ENCODE data around the gene TTC29. TPM values are rescaled to one million over a fixed set of nuclear protein-coding genes. Genes with fewer than 3 reads are reported as not detected.
"Not testable (repeated sequence)": the region's sequence is repeated elsewhere in the genome, so short reads cannot be mapped to it uniquely, and the experiment has no call there.

TTC29 gene
- polyA plus RNA-seq, 10 donors, result 0.11 to 0.22 (median 0.15) TPM; not detected in 6

DNA sequence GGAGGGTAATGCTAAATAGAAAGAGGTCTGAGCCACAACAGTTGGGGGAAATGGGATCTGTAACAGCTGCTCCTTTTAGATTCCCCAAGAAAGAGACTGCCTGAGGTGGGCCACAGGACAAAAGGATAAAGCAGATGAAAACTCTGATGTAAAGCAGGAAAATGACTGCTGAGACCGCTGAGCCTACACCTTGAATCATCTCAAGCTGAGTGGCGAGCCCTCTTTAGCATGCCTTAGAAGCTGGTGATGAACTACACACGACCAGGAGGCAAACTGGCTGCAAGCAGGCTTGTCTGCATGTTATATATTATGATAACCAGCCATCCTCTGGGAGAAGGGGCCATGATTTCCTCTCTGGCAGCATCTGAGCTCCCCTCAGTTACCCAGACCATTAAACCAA is 88.4 kb downstream of the TTC29 start:
- no peak for DNase-seq

DNA sequence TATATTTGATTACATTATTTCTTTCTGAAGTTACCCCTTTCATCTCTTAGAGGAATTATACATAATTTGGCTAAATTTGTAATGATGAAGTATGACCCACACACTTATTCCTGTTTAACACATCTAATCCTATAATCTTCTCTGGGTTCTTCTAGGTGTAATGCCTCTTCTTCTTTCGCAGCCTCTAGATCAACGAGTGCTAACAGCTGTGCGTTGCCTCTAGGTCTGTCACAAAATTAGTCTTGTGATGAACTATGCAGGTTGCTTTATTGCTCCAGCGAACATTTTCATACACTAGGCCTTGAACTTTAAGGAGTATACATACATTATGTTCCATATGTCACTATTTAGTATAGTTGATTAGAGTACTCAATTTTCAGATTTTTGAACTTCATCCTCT is 89.9 kb downstream of the TTC29 start:
- DNase-seq, result no peak

DNA sequence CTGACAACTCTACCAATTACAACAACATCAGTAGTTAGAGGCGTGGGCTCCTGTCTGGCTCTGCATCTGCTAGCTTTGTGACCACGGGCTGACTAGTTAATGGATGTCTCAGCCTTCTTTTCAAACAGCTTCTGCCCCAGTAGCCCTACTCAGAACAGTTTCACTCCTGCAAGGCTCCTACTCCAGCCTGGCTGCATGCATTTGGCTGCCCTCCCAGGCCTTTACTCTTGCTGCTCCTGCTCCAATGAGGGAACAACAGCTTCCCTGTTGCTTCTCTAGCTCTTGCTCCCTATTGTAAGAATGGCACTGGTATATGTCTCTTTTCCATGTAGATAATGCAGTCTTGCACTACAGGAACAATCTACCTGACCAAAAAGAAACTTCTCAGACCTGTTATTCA is 93.3 kb downstream of the TTC29 start:
- DNase-seq, result no peak

DNA sequence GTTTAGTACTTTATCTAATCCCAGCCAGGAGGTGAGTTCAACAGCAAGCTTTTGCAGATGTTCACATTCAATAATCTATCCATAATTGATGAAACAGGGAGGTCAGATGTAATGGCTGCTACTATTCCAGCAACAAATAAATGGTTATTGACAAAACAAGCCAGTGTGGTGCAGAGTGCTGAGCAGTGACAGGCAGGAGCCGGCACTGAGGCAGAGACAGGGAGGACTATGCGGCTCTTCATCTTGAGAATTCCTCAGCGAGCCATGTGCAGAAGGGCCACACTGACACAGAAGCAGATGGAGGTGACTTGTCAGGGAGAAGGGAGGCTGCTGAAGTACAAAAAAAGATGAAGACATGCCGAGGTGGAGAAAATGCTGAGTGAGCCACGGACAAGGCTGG is 98.3 kb downstream of the TTC29 start:
- no peak for DNase-seq

DNA sequence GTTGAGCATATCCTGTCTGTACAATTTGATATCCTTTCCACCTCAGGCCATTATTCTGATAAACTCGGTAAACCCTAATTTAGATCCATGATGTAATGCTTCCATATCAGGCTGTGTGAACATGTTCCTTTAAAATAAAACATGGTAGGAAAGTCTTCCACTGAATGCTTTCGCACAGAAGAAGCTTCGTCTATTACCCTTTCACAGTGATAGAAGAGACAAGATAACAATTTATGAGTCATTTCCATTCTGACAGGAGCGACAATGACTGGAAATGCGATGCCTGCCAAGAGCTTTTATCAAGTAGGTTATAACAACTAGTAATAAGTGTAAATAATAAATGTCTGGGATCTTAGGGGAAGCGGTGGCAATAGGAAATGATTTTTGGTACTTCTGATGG is 98.8 kb downstream of the TTC29 start:
- no peak for DNase-seq

DNA sequence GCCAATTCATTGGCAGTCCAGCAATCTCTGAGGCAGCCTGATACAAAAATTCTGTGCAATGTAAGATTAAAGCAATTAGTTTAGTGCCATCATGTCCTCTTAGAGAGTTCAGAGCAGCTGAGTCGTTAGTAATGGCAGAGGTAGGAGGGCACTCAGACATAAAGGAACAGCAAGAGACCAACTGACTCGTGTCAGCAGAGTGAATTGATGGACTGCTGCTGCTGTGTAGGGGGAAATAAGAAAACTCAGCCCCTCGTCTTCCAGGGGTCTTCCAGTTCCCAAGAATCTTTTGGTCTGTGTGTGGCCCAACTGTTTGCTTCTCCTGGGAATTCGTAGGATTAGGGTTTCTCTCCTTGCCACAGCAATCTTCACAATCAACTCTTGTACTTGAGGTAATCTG is 100.9 kb downstream of the TTC29 start:
- DNase-seq, result no peak

DNA sequence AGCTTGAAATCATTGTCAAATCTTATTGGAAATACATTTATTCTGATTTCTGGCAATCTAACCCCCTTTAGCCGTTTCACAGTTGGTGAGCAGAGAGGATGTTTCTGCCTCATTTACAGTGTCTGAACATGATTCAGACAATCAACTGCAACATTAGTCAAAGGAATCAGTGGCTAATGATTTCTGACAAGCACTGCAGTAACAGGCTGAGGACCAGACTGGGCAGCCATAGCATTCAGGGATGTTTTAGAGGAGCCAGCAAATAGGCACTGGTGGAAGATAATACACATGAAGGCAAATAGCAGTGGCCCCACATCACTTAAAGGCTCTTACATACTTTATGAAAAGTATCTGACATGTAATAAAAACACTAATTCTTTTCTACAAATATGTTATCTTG is 102.8 kb downstream of the TTC29 start:
- no peak for DNase-seq

DNA sequence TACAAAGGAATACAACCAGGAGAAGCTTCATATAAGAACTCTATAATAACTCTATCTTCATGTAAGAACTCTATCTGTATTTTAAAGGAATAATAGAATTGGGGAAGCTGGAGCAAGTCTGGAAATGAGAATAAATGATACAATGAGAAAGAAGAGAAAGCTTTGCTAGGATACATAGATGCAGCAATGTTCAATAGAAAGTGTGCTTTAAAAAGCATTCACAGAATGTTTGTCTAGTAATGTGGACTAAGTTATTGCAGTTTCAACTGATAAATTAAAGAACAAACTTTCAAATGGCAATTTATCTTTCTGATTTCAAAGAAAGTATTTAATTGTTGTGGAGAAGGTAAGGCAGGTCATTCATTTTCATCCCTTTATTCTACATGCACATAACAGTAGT is 104.9 kb downstream of the TTC29 start:
- no peak for DNase-seq

DNA sequence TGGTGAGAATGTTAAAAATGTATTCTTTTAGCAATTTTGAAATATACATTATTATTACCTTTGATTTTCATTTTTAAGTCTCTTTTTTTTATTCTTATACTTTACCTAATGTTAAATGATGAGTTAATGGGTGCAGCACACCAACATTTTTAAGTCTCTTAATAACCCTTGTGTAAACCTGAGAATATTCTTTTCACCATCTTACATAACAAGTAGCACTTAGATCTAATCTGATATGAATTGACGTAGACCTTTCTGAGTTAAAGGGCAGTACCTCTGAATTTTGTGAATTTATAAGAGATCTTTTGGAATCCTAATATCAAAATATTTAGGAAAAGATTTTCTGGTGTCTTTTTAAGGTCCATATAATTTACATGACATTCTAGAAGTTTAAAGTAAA is 110.6 kb downstream of the TTC29 start:
- no peak for DNase-seq

DNA sequence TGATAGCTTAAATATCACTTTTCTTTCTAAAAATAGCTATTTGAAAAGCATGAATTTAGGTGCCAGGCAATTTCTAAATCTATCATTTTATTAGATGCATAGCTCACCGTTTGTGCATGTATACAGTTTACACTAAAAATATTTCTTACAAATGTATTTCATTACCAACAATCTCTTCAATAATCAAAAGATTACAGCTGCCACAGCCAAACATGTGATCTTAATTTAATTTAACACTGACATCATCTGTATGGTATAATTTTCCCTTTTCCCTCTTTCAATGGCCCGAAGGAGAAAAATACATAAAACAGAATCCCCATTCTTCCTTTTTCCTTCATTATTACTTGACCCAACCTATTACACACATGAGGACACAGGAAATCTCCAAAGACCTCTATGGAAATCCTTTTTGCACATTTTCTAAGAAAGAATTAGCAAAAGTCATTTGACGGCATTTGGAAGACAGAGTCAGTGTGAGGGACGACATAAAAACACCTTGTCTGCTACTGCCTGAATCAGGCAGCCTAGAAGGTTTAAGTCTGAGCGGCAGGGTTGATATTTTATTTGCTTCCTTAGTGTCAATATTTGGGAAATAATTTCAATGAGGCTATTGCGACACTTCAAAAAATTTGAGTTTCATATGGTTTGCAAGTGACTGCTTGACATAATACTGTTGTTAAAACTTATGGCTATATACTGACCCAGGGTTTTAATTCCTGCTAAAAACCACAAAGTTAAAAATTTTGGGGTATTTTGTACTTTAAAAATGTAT is 111.2 kb downstream of the TTC29 start:
- DNase-seq, result no peak

DNA sequence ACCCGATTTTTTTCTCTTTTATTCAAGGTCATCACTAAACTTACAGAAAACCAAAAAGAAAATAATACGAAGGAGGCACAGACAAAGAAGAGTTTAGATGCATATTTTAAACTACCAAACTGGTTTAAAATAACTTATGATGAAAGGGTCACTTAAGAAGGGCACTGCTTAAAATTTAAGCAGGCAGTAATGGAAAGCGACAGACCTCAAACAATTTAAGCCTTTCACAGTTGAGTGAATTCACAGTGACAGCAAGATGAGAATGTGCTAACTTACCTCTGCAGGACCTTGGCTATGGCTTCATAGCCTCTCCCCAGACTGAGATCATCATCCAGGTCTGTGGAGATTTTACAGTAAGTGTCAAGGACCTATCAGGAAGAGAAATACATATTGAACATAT is 112.1 kb downstream of the TTC29 start:
- DNase-seq, result no peak

DNA sequence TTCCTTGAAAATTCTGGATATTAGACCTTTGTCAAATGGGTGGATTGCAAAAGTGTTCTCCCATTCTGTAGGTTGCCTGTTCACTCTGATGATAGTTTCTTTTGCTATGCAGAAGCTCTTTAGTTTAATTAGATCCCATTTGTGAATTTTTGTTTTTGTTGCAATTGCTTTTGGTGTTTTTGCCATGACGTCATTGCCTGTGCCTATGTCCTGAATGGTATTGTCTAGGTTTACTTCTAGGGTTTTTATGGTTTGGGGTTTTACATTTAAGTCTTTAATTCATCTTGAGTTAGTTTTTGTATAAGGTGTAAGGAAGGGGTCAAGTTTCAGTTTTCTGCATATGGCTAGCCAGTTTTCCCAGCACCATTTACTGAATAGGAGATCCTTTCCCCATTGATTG is 122.7 kb downstream of the TTC29 start:
- DNase-seq, result not testable (repeated sequence)

DNA sequence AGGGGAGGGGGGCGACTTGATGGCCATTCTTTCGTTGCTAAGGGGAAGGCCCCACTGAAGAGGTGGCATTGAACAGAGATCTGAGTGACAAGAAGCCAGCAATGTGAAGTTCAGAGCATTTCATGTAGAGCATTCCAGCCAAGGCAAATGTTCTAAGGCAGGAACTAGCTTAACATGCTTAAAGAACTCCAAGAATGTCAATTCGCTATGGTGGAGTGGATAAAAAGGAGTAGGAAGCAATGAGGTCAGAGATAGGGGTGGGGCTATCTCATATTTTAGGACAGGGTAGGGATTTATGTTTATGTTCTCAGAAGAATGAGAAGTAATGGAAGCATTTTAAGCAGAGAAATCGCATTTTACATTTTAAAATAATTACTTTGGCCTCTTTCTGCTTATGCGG is 130.9 kb downstream of the TTC29 start:
- peak in 1 of 3 donors; percentile 5 for DNase-seq

DNA sequence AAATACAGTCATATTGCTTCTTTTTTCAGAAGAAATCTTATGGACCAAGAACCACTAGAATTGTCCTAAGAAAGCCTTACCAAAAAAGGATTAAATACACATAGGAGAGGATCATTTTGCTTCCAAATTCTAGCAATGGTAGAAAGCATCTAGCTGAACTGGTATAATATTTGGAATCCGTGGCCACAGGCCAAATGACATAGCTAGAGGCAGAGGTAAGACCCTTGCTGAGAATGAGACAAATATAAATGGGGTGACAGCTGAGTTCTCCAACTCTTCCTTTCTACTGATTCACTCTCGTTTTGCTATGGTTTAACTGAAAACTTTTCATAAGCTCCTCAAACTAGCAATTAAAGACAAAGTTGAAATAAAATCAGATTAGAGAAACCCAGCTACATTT is 150.0 kb downstream of the TTC29 start:
- peak; percentile 7 to 27 (median 15) for DNase-seq

DNA sequence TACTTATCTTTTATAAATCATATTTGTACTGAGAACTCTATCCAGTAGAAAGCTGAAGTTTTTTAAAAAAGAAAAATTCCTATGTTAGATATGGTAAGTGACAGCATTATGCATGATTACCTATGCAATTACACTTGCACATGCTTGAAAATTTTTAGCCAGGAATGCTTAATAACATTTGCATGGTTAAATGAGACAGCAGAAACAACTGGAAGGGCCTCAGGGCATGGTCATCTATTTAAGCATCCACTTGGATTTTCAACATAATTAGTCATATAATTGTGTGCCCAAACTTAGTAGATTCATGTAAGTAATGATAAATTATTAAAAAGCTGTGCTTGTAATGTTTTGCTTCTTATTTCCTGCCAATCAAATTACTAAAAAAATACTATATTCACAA is 151.9 kb downstream of the TTC29 start:
- DNase-seq, result no peak

DNA sequence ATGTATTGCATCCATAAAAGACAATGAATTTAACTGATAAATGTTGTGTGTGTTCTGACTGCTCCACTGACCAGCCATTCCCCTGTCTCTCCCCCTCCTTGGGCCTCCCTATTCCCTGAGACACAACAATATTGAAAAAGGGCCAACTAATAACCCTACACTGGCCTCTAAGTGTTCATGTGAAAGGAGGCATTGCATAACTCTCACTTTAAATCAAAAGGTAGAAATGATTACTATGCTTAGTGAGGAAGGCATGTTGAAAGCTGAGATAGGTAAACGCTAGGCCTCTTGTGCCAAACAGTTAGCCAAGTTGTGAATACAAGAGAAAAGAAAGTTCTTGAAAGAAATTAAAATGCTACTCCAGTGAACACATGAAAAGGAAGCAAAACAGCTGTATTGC is 154.2 kb downstream of the TTC29 start:
- DNase-seq, result no peak

DNA sequence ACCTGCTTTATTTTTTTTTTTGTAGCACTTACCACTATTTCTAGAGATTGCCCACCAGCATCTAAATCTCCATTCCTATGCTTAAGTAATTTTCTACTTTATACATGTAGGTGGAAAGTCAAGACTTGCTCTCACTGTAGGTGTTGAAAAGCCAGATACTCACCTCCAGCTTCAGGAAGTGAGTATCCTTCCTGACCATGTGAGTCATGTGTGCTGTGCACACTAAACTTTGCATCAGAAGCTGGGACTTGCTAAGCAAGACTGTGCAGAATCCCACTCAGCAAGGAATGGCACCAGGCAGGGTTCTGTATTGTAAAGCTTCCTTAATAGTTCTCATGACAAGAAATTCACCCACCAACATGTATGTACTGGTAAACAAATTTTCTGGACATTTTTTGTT is 155.1 kb downstream of the TTC29 start:
- DNase-seq, result no peak

DNA sequence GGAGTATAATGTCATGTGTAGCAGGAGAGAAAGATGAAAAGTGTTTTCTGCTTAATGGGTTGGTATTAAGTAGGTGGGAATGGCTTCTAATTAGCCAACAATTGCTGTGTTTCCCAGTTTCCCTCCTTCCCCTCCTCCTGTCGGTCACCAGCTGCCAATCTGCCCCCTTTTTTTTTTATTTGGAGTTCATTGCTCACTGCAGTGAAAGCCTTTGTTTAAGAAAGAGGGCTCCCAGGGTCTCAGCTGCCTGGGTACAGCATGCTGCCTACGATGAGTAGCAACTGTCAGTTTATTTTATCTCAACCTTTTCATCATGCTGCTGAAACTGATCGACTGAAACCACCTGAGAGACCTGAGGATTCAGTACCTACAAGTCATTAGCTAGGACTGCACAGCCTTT is 157.9 kb downstream of the TTC29 start:
- DNase-seq, result no peak

DNA sequence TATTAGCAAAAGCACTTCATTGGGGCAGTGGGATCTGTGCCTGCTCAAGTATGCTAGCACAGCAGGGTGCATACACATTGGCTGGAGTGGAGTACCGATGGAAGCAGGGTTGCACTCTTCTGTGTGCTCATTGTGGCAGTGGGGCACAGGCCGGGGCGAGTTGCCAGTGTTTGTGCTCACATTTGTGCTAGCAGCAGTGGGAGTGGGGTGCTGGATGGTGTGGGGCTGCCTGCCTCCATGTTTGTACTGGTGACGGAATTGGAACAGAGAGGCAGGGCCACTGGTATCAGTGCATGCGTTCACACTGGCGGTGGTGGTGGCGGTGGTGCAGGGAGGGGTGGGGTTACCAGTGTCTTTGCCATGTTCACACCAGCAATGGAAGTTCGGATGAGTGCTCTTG is 169.0 kb downstream of the TTC29 start:
- DNase-seq, result no peak

DNA sequence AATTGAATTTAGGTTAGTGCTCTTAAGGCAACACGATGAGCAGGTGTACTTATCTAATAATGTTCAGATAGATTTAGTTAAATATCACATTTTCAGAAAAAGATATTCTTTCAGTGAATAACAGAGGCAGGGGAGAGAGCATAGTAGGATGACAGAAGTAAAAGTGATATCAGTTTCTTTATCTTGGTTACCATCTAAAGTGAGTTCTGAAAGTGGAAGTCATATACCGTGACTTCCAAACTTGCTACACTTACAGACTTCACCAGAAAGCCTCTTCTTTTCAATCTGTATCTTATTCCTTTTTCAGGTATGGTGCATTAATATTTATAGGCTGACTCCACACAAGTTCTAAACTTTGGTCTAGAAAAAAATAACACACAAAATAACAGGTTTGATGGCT is 182.1 kb downstream of the TTC29 start:
- DNase-seq, result no peak

DNA sequence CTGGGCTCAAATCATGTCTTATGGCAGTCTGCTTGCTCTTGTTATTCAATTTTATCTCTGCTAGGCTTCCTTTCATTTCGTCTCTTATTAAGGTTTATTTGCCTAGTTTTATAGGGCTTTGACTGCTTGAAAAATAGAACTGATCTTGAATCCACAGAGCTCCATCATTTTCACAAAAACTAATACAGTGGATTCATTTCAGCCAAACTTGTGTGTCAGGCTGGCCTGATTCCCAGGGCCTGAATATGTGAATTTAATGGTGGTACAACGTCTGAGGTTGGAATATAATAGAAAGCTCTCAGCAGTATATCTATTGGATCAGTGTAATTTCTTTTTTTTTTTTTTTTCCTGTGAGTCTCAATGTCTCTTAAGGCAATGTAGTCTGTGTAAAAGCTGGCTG is 183.6 kb downstream of the TTC29 start:
- DNase-seq, result peak; percentile 14 to 62 (median 52)

DNA sequence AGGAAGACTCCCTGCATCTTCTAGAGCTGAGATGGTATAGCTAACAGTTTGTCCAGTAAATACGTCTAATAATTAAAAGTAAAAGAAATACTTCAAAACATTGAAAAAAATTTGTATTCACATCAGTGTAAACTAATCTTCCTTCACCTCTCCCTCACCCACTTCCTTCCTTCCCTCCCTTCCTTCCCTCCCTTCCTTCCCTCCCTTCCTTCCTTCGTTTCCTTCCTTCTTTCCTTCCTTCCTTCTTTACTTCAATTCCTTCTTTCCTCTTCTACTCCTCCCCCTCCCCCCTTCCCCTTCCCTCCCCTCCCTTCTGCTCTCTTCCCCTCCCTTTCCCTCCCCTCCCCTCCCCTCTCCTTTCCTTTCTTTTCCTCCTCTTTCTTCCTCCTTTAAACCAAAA is 203.2 kb downstream of the TTC29 start:
- DNase-seq, result no peak

DNA sequence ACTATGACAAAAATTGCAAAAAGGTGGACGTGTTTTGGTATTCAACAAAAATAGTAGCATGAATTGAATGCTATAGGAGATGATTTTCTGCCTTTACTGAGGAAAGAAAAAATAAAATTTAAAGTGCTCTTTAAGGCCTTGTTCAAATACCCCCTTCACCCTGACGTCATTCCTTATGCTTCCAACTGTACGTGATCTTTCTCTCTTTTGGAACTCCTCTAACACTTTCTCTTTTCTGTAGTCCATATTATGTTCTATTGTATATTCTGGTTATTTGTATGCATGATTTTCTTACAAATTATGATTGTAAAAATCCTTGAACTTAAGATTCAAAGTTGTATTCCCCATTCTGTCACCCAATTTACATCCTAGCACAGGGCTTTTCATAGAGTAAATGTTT is 206.5 kb downstream of the TTC29 start:
- DNase-seq, result no peak

DNA sequence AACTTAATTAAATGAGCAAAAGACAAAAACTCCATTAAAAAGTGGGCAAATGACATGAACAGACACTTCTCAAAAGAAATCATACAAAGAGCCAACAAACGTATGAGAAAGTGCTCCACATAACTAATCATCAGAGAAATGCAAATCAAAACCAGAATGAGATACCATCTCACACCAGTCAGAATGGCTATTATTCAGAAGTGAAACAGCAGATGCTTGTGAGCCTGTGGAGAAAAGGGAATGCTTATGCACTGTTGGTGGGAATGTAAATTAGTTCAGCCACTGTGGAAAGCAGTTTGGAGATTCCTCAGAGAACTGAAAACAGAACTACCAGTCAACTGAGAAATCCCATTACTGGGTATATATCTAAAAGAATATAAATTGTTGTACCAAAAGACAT is 222.1 kb downstream of the TTC29 start:
- DNase-seq, result not testable (repeated sequence)

Measured in muscle of back (tissue), 11 donors.